Esophagus muscularis mucosa (tissue), 3 donors: ENCODE measurements around the gene ARL4C.

Source experiments
- CTCF ChIP-seq, 3 experiments: fragments of 200-600 bp in 2 of 3; fragments of 450-650 bp in 1 of 3; sonication (generic) in 2 of 3; IDR thresholded peaks; one replicate each; pipeline ENCODE4 v1.5.1; 2017 to 2019; ENCODE audit warnings: antibody characterized with exemption in 3 of 3, mild to moderate bottlenecking in 2 of 3, moderate library complexity in 1 of 3
- POLR2A ChIP-seq: fragments of 450-650 bp; IDR thresholded peaks from one replicate; pipeline ENCODE4 v1.6.1; 2017; ENCODE audit warnings: antibody characterized with exemption, moderate library complexity, mild to moderate bottlenecking, low read depth

GRCh38 chr2:234469251-234469845 is 27.5 kb downstream of the ARL4C start:
- no peak for TF ChIP-seq POLR2A
- no peak for TF ChIP-seq CTCF (IDR thresholded peaks at IDR 0.05)
